Neuronal stem cell (in vitro differentiated cells): Measurements from ENCODE around the gene EPB41L5.
"Not testable (repeated sequence)": the region's sequence is repeated elsewhere in the genome, so short reads cannot be mapped to it uniquely, and the experiment has no call there.

ENCODE experiments used
- DNase-seq: peaks from one replicate; pipeline ENCODE4 v3.0.0-alpha.2; 2013; ENCODE audit warnings: low spot score
- H2AFZ ChIP-seq: one replicate; pipeline ENCODE4 v1.6.1; 2013; ENCODE audit warnings: mild to moderate bottlenecking, low read length, inconsistent platforms
- H2AK5ac ChIP-seq: 2 replicates; pipeline ENCODE4 v1.6.1; 2013; ENCODE audit warnings: low read depth, mild to moderate bottlenecking, inconsistent platforms, low read length, moderate library complexity, mixed read lengths
- H2BK120ac ChIP-seq: 2 replicates; pipeline ENCODE4 v1.6.1; 2013; ENCODE audit warnings: low read depth, mild to moderate bottlenecking, inconsistent platforms, low read length, moderate library complexity, mixed read lengths
- H2BK12ac ChIP-seq: one replicate; pipeline ENCODE4 v1.6.1; 2013; ENCODE audit warnings: low read length, inconsistent platforms
- H2BK15ac ChIP-seq: 2 replicates; pipeline ENCODE4 v1.6.1; 2013; ENCODE audit warnings: mild to moderate bottlenecking, low read length, inconsistent platforms, mixed read lengths
- H2BK5ac ChIP-seq: one replicate; pipeline ENCODE4 v1.6.1; 2013; ENCODE audit warnings: inconsistent platforms, mild to moderate bottlenecking, low read length, moderate library complexity
- H3K14ac ChIP-seq: one replicate; pipeline ENCODE4 v1.6.1; 2013; ENCODE audit warnings: low read length, inconsistent platforms
- H3K18ac ChIP-seq: 2 replicates; pipeline ENCODE4 v1.6.1; 2013; ENCODE audit warnings: low read length, inconsistent platforms
- H3K23ac ChIP-seq: 2 replicates; pipeline ENCODE4 v1.6.1; 2013; ENCODE audit warnings: low read depth, mild to moderate bottlenecking, mixed read lengths, low read length, inconsistent platforms; ENCODE audit not compliant: poor library complexity
- H3K27ac ChIP-seq: replicated peaks from 3 replicates; pipeline ENCODE4 v1.5.1; 2013; ENCODE audit warnings: low read length, inconsistent platforms
- H3K27me3 ChIP-seq, 3 experiments: 2 replicates each; pipeline ENCODE4 v1.6.1; 2013; ENCODE audit warnings: low read length in 3 of 3, mild to moderate bottlenecking in 2 of 3, inconsistent platforms in 1 of 3, low read depth in 1 of 3, mixed read lengths in 1 of 3, moderate library complexity in 1 of 3; ENCODE audit not compliant: control insufficient read depth in 3 of 3, insufficient read depth in 3 of 3
- H3K36me3 ChIP-seq, 2 donors: replicated peaks in 1 of 2; 2 replicates each; pipeline ENCODE4 v1.6.1; 2013; ENCODE audit warnings: low read length in 2 of 2; ENCODE audit not compliant: control insufficient read depth in 2 of 2, insufficient read depth in 2 of 2
- H3K4ac ChIP-seq: 2 replicates; pipeline ENCODE4 v1.6.1; 2013; ENCODE audit warnings: inconsistent platforms, mild to moderate bottlenecking, low read length, moderate library complexity
- H3K4me1 ChIP-seq, 2 donors: 1 replicate in 1 of 2; 2 replicates in 1 of 2; pipeline ENCODE4 v1.6.1; 2013; ENCODE audit warnings: low read length in 2 of 2, low read depth in 1 of 2; ENCODE audit not compliant: control insufficient read depth in 2 of 2, insufficient read depth in 1 of 2
- H3K4me2 ChIP-seq: one replicate; pipeline ENCODE4 v1.6.1; 2013; ENCODE audit warnings: mild to moderate bottlenecking, low read length, inconsistent platforms; ENCODE audit not compliant: insufficient read depth, poor library complexity, severe bottlenecking
- H3K4me3 ChIP-seq, 2 donors: 2 replicates each; pipeline ENCODE4 v1.5.1; 2013; ENCODE audit warnings: low read length in 2 of 2, mild to moderate bottlenecking in 2 of 2, inconsistent platforms in 1 of 2, moderate library complexity in 1 of 2
- H3K79me1 ChIP-seq: one replicate; pipeline ENCODE4 v1.6.1; 2013; ENCODE audit warnings: low read depth, mild to moderate bottlenecking, inconsistent platforms, low read length, moderate library complexity
- H3K9ac ChIP-seq: one replicate; pipeline ENCODE4 v1.6.1; 2013; ENCODE audit warnings: mild to moderate bottlenecking, low read depth, low read length, inconsistent platforms; ENCODE audit not compliant: poor library complexity
- H3K9me3 ChIP-seq, 2 donors: replicated peaks in 1 of 2; 2 replicates each; pipeline versions ENCODE3 to v1.6.1; 2013; ENCODE audit warnings: low read length in 2 of 2, mild to moderate bottlenecking in 2 of 2, inconsistent platforms in 1 of 2, low read depth in 1 of 2, mixed read lengths in 1 of 2, moderate library complexity in 1 of 2; ENCODE audit not compliant: control insufficient read depth in 2 of 2, insufficient read depth in 1 of 2
- H4K8ac ChIP-seq: one replicate; pipeline ENCODE4 v1.6.1; 2013; ENCODE audit warnings: low read depth, mild to moderate bottlenecking, inconsistent platforms, low read length, moderate library complexity
- H4K91ac ChIP-seq: one replicate; pipeline ENCODE4 v1.6.1; 2013; ENCODE audit warnings: low read length, low read depth, mild to moderate bottlenecking, inconsistent platforms; ENCODE audit not compliant: poor library complexity
- WGBS, 2 donors: extraction: QIAGEN DNeasy Blood & Tissue Kit; methylation state at CpG; one replicate each; pipeline ENCODE4 v1.1.7; 2013; ENCODE audit warnings: missing lambda C conversion rate in 2 of 2, mixed read lengths in 1 of 2; ENCODE audit not compliant: insufficient read length in 2 of 2, insufficient replicate concordance in 1 of 2; ENCODE audit errors: extremely low coverage in 2 of 2; 5-methylcytosine and 5-hydroxymethylcytosine counted together

EPB41L5 gene

GRCh38 chr2:120192280-120192679 lies 179.4 kb downstream of the EPB41L5 start:
- Histone ChIP-seq H2AK5ac (no peak overlapping the region), H3K79me1 (no peaks in the 10 kb centered on the region), H3K23ac (no peak overlapping the region), H3K4ac (no peak overlapping the region), H4K91ac (no peak overlapping the region), H2BK15ac (no peak overlapping the region), H2BK120ac (no peak overlapping the region), H4K8ac (no peak overlapping the region), H3K36me3 (no peaks in the 10 kb centered on the region), H3K9ac (no peak overlapping the region), H3K4me3 (no peak overlapping the region), H3K9me3 (peaks cover 0 to 4% of the 10 kb centered on the region in 2 donors), H3K14ac (no peak overlapping the region), H3K27ac (no peak overlapping the region), H3K4me2 (no peak overlapping the region), H2BK12ac (no peak overlapping the region), H3K4me1 (no peaks in the 10 kb centered on the region), H2BK5ac (no peak overlapping the region), H2AFZ (no peak overlapping the region), H3K27me3 (no peaks in the 10 kb centered on the region), H3K18ac (no peak overlapping the region)
- DNase-seq: no peak
- WGBS, 2 donors: no CpG with 5 or more reads among the region's 1 CpG

DNA sequence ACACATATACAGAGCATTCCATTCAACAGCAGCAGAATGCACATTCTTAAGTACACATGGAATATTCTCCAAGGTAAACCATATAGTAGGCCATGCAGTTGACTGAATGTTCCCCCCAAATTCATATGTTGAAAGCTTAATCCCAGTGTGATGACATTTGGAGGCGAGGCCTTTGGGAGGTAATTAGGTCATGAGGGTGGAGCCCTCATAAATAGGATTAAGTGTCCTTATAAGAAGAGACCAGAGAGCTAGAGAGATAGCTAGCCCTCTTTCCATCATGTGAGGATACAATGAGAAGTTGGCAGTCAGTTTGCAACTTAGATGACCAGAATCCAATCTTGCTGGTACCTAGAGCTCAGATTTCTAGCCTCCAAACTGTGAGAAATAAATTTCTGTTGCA lies 182.7 kb downstream of the EPB41L5 start:
- Histone ChIP-seq H3K23ac (no peak overlapping the region), H2AFZ (no peak overlapping the region), H3K14ac (no peak overlapping the region), H3K27me3 (no peaks in the 10 kb centered on the region), H2AK5ac (no peak overlapping the region), H3K18ac (no peak overlapping the region), H3K27ac (no peak overlapping the region), H2BK12ac (no peak overlapping the region), H2BK15ac (no peak overlapping the region), H3K9ac (no peak overlapping the region), H3K9me3 (peaks cover 0 to 4% of the 10 kb centered on the region in 2 donors), H4K91ac (no peak overlapping the region), H2BK5ac (no peak overlapping the region), H3K4me2 (no peak overlapping the region), H3K4ac (no peak overlapping the region), H2BK120ac (no peak overlapping the region), H4K8ac (no peak overlapping the region), H3K4me1 (no peaks in the 10 kb centered on the region), H3K79me1 (no peaks in the 10 kb centered on the region), H3K36me3 (no peaks in the 10 kb centered on the region), H3K4me3 (no peak overlapping the region)
- WGBS, 2 donors: no CpG with 5 or more reads among the region's 1 CpG
- DNase-seq: no peak

- H2AFZ ChIP-seq, DNase-seq, H3K14ac ChIP-seq, H3K79me1 ChIP-seq, H3K27ac ChIP-seq, H3K9ac ChIP-seq, H3K36me3 ChIP-seq, H3K18ac ChIP-seq, H4K8ac ChIP-seq, H2BK120ac ChIP-seq, H2BK15ac ChIP-seq, H4K91ac ChIP-seq, H2AK5ac ChIP-seq, H3K23ac ChIP-seq, H2BK5ac ChIP-seq, H3K27me3 ChIP-seq, H3K4me1 ChIP-seq, H3K9me3 ChIP-seq, H3K4ac ChIP-seq, H2BK12ac ChIP-seq, H3K4me2 ChIP-seq, H3K4me3 ChIP-seq: not testable (repeated sequence)
- WGBS, 2 donors: no CpG with 5 or more reads among the region's 10 CpGs
These were observed 187.1 kb downstream of the EPB41L5 start for GRCh38 chr2:120199817-120200459.

- peak overlapping the region; percentile 19 for H2AFZ ChIP-seq
- no peaks in the 10 kb centered on the region for H3K36me3 ChIP-seq
- no peak overlapping the region for H3K27ac ChIP-seq
- no peak overlapping the region for H2BK120ac ChIP-seq
- H2BK12ac ChIP-seq: no peak overlapping the region
- WGBS, 2 donors: no CpG with 5 or more reads among the region's 10 CpGs
- no peaks in the 10 kb centered on the region for H3K9me3 ChIP-seq
- no peak overlapping the region for H4K8ac ChIP-seq
- H3K4ac ChIP-seq: no peak overlapping the region
- no peak overlapping the region for H3K18ac ChIP-seq
- no peak overlapping the region for H2AK5ac ChIP-seq
- H3K27me3 ChIP-seq: peaks cover 0 to 13% (median 0%) of the 10 kb centered on the region in 3 experiments
- H3K4me2 ChIP-seq: no peak overlapping the region
- no peak for DNase-seq
- no peak overlapping the region for H3K9ac ChIP-seq
- H3K23ac ChIP-seq: no peak overlapping the region
- no peak overlapping the region for H3K4me3 ChIP-seq
- no peak overlapping the region for H2BK15ac ChIP-seq
- no peak overlapping the region for H4K91ac ChIP-seq
- H3K79me1 ChIP-seq: no peaks in the 10 kb centered on the region
- H3K4me1 ChIP-seq: peaks cover 0 to 3% of the 10 kb centered on the region in 2 donors
- H3K14ac ChIP-seq: no peak overlapping the region
- H2BK5ac ChIP-seq: no peak overlapping the region
These were observed 190.6 kb downstream of the EPB41L5 start for GRCh38 chr2:120203251-120204021.
